ENCODE results near the gene LRRFIP1.

The LRRFIP1 gene

DNA sequence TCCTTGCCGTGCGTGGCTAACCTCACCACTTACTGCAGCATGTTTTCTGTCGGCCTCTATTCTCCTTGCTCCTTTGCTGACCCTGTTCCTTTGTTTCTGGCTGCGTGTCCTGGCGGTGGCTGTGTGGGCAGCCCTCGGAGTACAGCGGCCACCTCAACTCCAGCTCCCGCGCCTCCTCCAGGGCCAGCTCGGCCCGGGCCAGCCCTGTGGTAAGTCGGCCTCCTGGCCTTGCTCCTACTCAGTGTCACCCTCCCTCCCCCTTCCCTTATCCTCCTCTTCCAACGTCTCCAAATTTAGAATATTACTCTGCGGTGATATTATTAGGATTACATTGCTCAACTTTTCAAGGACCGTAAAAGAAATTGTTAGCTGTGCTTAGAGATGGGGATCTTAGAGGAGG, 111.7 kb downstream of the LRRFIP1 start:
- TF ChIP-seq ZBTB7A (IDR thresholded peaks at IDR 0.05; ENCODE audit: low read depth) (no peak), CEBPB (IDR thresholded peaks at IDR 0.05) (no peak), RAD21 (IDR thresholded peaks at IDR 0.05; ENCODE audit: low read depth) (no peak), NFIC (IDR thresholded peaks at IDR 0.05) (no peak), EGR1 (IDR thresholded peaks at IDR 0.05) (no peak), TCF12 (IDR thresholded peaks at IDR 0.05; ENCODE audit: low read depth) (no peak), EP300 (IDR thresholded peaks at IDR 0.05; ENCODE audit: borderline replicate concordance) (no peak), TAF1 (IDR thresholded peaks at IDR 0.05; ENCODE audit: low read depth) (no peak), CREB1 (IDR thresholded peaks at IDR 0.05; ENCODE audit: low read depth) (no peak), YY1 (IDR thresholded peaks at IDR 0.05; ENCODE audit: low read depth) (no peak), FOXM1 (IDR thresholded peaks at IDR 0.05; ENCODE audit: borderline replicate concordance, low read depth) (no peak), TEAD4 (IDR thresholded peaks at IDR 0.05) (no peak)
- TF ChIP-seq, protein P1, sequence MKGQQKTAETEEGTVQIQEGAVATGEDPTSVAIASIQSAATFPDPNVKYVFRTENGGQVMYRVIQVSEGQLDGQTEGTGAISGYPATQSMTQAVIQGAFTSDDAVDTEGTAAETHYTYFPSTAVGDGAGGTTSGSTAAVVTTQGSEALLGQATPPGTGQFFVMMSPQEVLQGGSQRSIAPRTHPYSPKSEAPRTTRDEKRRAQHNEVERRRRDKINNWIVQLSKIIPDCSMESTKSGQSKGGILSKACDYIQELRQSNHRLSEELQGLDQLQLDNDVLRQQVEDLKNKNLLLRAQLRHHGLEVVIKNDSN (IDR thresholded peaks at IDR 0.05) = no peak
- TF ChIP-seq, protein P2, sequence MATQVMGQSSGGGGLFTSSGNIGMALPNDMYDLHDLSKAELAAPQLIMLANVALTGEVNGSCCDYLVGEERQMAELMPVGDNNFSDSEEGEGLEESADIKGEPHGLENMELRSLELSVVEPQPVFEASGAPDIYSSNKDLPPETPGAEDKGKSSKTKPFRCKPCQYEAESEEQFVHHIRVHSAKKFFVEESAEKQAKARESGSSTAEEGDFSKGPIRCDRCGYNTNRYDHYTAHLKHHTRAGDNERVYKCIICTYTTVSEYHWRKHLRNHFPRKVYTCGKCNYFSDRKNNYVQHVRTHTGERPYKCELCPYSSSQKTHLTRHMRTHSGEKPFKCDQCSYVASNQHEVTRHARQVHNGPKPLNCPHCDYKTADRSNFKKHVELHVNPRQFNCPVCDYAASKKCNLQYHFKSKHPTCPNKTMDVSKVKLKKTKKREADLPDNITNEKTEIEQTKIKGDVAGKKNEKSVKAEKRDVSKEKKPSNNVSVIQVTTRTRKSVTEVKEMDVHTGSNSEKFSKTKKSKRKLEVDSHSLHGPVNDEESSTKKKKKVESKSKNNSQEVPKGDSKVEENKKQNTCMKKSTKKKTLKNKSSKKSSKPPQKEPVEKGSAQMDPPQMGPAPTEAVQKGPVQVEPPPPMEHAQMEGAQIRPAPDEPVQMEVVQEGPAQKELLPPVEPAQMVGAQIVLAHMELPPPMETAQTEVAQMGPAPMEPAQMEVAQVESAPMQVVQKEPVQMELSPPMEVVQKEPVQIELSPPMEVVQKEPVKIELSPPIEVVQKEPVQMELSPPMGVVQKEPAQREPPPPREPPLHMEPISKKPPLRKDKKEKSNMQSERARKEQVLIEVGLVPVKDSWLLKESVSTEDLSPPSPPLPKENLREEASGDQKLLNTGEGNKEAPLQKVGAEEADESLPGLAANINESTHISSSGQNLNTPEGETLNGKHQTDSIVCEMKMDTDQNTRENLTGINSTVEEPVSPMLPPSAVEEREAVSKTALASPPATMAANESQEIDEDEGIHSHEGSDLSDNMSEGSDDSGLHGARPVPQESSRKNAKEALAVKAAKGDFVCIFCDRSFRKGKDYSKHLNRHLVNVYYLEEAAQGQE (IDR thresholded peaks at IDR 0.05; ENCODE audit: low read depth) = no peak
- TF ChIP-seq, protein P3, sequence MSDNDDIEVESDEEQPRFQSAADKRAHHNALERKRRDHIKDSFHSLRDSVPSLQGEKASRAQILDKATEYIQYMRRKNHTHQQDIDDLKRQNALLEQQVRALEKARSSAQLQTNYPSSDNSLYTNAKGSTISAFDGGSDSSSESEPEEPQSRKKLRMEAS (IDR thresholded peaks at IDR 0.05) = no peak

DNA sequence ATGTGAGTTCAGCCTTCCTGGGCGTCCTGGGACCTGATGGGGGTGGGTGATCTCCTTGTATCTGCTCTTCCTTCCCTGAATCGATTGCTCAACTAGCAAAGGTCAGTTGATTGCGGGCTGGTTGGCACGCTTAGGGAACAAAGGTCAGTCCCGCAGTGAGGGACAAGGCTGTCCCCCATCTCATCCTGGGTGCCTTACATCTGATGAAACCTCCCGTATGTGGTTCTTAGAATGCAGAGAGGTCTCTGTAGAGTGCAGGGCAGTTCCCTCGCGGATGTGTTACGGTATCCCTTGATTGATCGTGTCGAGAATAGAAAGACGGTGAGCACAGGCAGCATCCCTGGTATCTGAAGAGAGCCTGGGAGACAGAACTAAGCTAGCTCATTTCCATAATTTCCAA, 114.8 kb downstream of the LRRFIP1 start:
- TF ChIP-seq, protein P1 (IDR thresholded peaks at IDR 0.05) = no peak
- no peak for TF ChIP-seq YY1 (IDR thresholded peaks at IDR 0.05; ENCODE audit: low read depth)
- TF ChIP-seq, protein P3 (IDR thresholded peaks at IDR 0.05) = no peak
- TF ChIP-seq NFIC (IDR thresholded peaks at IDR 0.05) = no peak
- no peak for TF ChIP-seq TCF12 (IDR thresholded peaks at IDR 0.05; ENCODE audit: low read depth)
- TF ChIP-seq CEBPB (IDR thresholded peaks at IDR 0.05) = no peak
- TF ChIP-seq TAF1 (IDR thresholded peaks at IDR 0.05; ENCODE audit: low read depth) = no peak
- TF ChIP-seq TEAD4 (IDR thresholded peaks at IDR 0.05) = no peak
- no peak for TF ChIP-seq ZBTB7A (IDR thresholded peaks at IDR 0.05; ENCODE audit: low read depth)
- TF ChIP-seq EP300 (IDR thresholded peaks at IDR 0.05; ENCODE audit: borderline replicate concordance) = no peak
- no peak for TF ChIP-seq CREB1 (IDR thresholded peaks at IDR 0.05; ENCODE audit: low read depth)
- TF ChIP-seq, protein P2 (IDR thresholded peaks at IDR 0.05; ENCODE audit: low read depth) = no peak
- TF ChIP-seq EGR1 (IDR thresholded peaks at IDR 0.05) = no peak

DNA sequence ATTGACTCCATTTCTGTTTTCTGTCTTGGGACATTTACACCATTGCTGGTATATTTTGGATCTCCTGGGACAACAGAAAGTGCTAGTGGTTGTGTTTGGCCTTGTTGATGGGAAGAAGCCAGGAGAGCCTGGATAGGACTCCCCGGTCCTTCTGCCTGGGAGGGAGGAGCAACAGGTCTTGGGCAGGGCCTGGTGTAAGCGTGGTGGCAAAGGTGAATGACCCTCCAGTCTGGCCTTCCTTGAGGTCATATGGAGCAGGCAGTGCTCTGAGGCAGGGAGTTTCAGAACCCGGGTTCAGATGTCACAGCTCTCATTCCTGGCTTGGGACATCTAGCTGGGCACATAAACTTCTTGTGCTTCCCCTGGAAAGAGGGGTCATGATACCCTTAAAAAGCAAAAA, 115.2 kb downstream of the LRRFIP1 start:
- TF ChIP-seq TCF12 (IDR thresholded peaks at IDR 0.05; ENCODE audit: low read depth) (no peak), NFIC (IDR thresholded peaks at IDR 0.05) (no peak), EGR1 (IDR thresholded peaks at IDR 0.05) (no peak), FOXM1 (IDR thresholded peaks at IDR 0.05; ENCODE audit: borderline replicate concordance, low read depth) (no peak), EP300 (IDR thresholded peaks at IDR 0.05; ENCODE audit: borderline replicate concordance) (no peak), YY1 (IDR thresholded peaks at IDR 0.05; ENCODE audit: low read depth) (no peak), TEAD4 (IDR thresholded peaks at IDR 0.05) (no peak), CREB1 (IDR thresholded peaks at IDR 0.05; ENCODE audit: low read depth) (no peak), TAF1 (IDR thresholded peaks at IDR 0.05; ENCODE audit: low read depth) (no peak), ZBTB7A (IDR thresholded peaks at IDR 0.05; ENCODE audit: low read depth) (no peak), CEBPB (IDR thresholded peaks at IDR 0.05) (no peak), RAD21 (IDR thresholded peaks at IDR 0.05; ENCODE audit: low read depth) (no peak)
- TF ChIP-seq, protein P3 (IDR thresholded peaks at IDR 0.05) = no peak
- TF ChIP-seq, protein P2 (IDR thresholded peaks at IDR 0.05; ENCODE audit: low read depth) = no peak
- TF ChIP-seq, protein P1 (IDR thresholded peaks at IDR 0.05) = no peak
